A549 (cell line): ENCODE data around the gene RNF123. TPM values are rescaled to one million over a fixed set of nuclear protein-coding genes. Genes with fewer than 3 reads are reported as not detected.

Experiments
- ATAC-seq, 2 experiments: fragments of 200-7000 bp in 1 of 2; fragments of >200 bp in 1 of 2; cut with Nextera tagmentation in 1 of 2; cut with Tn5 transposase in 1 of 2; 3 replicates each; pipeline versions ENCODE4 v1.8.0 to v1.9.1; 2018 to 2020; ENCODE audit warnings: mild to moderate bottlenecking in 1 of 2, moderate library complexity in 1 of 2
- CTCF ChIA-PET: fragments of 300-600 bp; sonication (Branson Sonifier 250); formaldehyde crosslinking; extraction: SDS; loops from one replicate; lab custom pipeline; 2021; ENCODE audit warnings: antibody characterized with exemption, inconsistent platforms; lab: Yijun Ruan, JAX
- POLR2A ChIA-PET: fragments of 350-600 bp; formaldehyde crosslinking; extraction: SDS; loops from one replicate; lab custom pipeline; 2021; ENCODE audit warnings: antibody characterized with exemption, inconsistent platforms; lab: Yijun Ruan, JAX
- DNase-seq, 2 experiments: peaks; one replicate each; pipeline versions ENCODE4 v3.0.0 to v3.0.0-alpha.2; 2011 to 2016; ENCODE audit warnings: low read depth in 1 of 2, low spot score in 1 of 2
- FAIRE-seq: peaks from 2 replicates; lab custom pipeline; 2011; peaks lifted over from hg19 to GRCh38; lab: Jason Lieb, UNC
- H3K27ac ChIP-seq, 2 experiments: fragments of >200 bp; sonication (Bioruptor Twin); formaldehyde crosslinking; 3 replicates each; pipeline ENCODE4 v1.5.1; 2016 to 2017
- H3K4me1 ChIP-seq: fragments of >200 bp; sonication (Bioruptor Twin); formaldehyde crosslinking; 3 replicates; pipeline ENCODE4 v1.6.1; 2016
- H3K4me2 ChIP-seq: fragments of >200 bp; sonication (Bioruptor Twin); formaldehyde crosslinking; 3 replicates; pipeline ENCODE4 v1.6.1; 2016
- H3K4me3 ChIP-seq: fragments of >200 bp; sonication (Bioruptor Twin); formaldehyde crosslinking; 3 replicates; pipeline ENCODE4 v1.5.1; 2016
- H3K9me3 ChIP-seq: fragments of >200 bp; sonication (Bioruptor Twin); formaldehyde crosslinking; 3 replicates; pipeline ENCODE4 v1.6.1; 2016
- CBX8 ChIP-seq: fragments of 200-600 bp; sonication (generic); IDR thresholded peaks from 2 replicates; pipeline ENCODE4 v1.6.1; 2016
- CEBPB ChIP-seq, 2 experiments: fragments of >200 bp in 1 of 2; sonication (Bioruptor Twin) in 1 of 2; formaldehyde crosslinking in 1 of 2; IDR thresholded peaks; 2 replicates each; pipeline ENCODE4 v1.6.1; 2012 to 2016
- CHD4 ChIP-seq: fragments of 200-600 bp; sonication (generic); IDR thresholded peaks from 2 replicates; pipeline ENCODE4 v1.6.1; 2016; ENCODE audit warnings: antibody characterized with exemption, mild to moderate bottlenecking, borderline replicate concordance
- EHMT2 ChIP-seq: fragments of 200-600 bp; sonication (generic); IDR thresholded peaks from 2 replicates; pipeline ENCODE4 v1.6.1; 2016; ENCODE audit warnings: antibody characterized with exemption, low read depth, mild to moderate bottlenecking, moderate library complexity
- FOSB ChIP-seq: fragments of 250-450 bp; sonication (Bioruptor Pico); IDR thresholded peaks from 2 replicates; pipeline ENCODE4 v1.5.0; 2020; ENCODE audit warnings: mild to moderate bottlenecking, moderate library complexity
- FOSL2 ChIP-seq, 2 experiments: fragments of 450-650 bp in 1 of 2; fragments of >200 bp in 1 of 2; sonication (Bioruptor Twin) in 1 of 2; formaldehyde crosslinking; IDR thresholded peaks; 2 replicates each; pipeline versions ENCODE4 v1.5.0 to v1.6.1; 2016 to 2020; ENCODE audit warnings: mild to moderate bottlenecking in 1 of 2, moderate library complexity in 1 of 2
- HDAC2 ChIP-seq: fragments of 200-600 bp; sonication (generic); IDR thresholded peaks from 2 replicates; pipeline ENCODE4 v1.6.1; 2016
- HOXB13 ChIP-seq: fragments of 250-450 bp; sonication (Bioruptor Pico); IDR thresholded peaks from 2 replicates; pipeline ENCODE4 v1.5.0; 2020; ENCODE audit warnings: low read depth, mild to moderate bottlenecking, moderate library complexity
- MYC ChIP-seq: IDR thresholded peaks from 2 replicates; pipeline ENCODE4 v1.6.1; 2012; ENCODE audit warnings: mild to moderate bottlenecking, inconsistent platforms, low read length, improper control_type of control experiment, borderline replicate concordance
- NPAS2 ChIP-seq: fragments of 250-450 bp; sonication (Bioruptor Pico); IDR thresholded peaks from 2 replicates; pipeline ENCODE4 v1.8.0; 2022; ENCODE audit warnings: mild to moderate bottlenecking, moderate library complexity, borderline replicate concordance
- NR3C1 ChIP-seq: fragments of >200 bp; sonication (Bioruptor Twin); formaldehyde crosslinking; IDR thresholded peaks from 3 replicates; pipeline ENCODE4 v1.6.1; 2017
- PHF8 ChIP-seq: fragments of 200-600 bp; sonication (generic); IDR thresholded peaks from 2 replicates; pipeline ENCODE4 v1.6.1; 2016; ENCODE audit warnings: low read depth, mild to moderate bottlenecking, antibody characterized with exemption, moderate library complexity, borderline replicate concordance
- POLR2AphosphoS2 ChIP-seq: conservative IDR thresholded peaks from 2 replicates; pipeline ENCODE4 v1.6.1; 2012; ENCODE audit warnings: low read length, improper control_type of control experiment, inconsistent platforms
- RCOR1 ChIP-seq: fragments of 150-350 bp; IDR thresholded peaks from 2 replicates; pipeline ENCODE4 v1.6.1; 2014; ENCODE audit warnings: antibody characterized with exemption, low read length, low read depth
- RNF2 ChIP-seq: fragments of 200-600 bp; sonication (generic); IDR thresholded peaks from 2 replicates; pipeline ENCODE4 v1.6.1; 2016; ENCODE audit warnings: low read depth, mild to moderate bottlenecking, antibody characterized with exemption, moderate library complexity, borderline replicate concordance
- ZC3H11A ChIP-seq: fragments of 450-650 bp; IDR thresholded peaks from 2 replicates; pipeline ENCODE4 v1.6.1; 2014; ENCODE audit warnings: antibody characterized with exemption, mild to moderate bottlenecking
- ZSCAN20 ChIP-seq: fragments of 250-450 bp; sonication (Bioruptor Pico); IDR thresholded peaks from 2 replicates; pipeline ENCODE4 v1.8.0; 2022; ENCODE audit warnings: mild to moderate bottlenecking, moderate library complexity
- WGBS: methylation state at CpG from one replicate; pipeline ENCODE4 v1.1.6; 2017; ENCODE audit errors: missing lambda C conversion rate; 5-methylcytosine and 5-hydroxymethylcytosine counted together
- polyA plus RNA-seq, 4 experiments: library from polyadenylated mRNA; depleted of rRNA in 3 of 4; stranded (reverse); fragments of >200 nt; fragmentation: RNase III in 1 of 4; extraction: RNeasy Plus Mini Kit Qiagen cat#74134 plus additional on column Dnase treatment in 1 of 4; gene quantifications; 2 replicates in 3 of 4; 3 replicates in 1 of 4; pipeline ENCODE4 v1.2.3, GENCODE V29; 2011 to 2017
- TF ChIP-seq, protein P1 (sequence below): fragments of 450-650 bp; IDR thresholded peaks from 2 replicates; pipeline ENCODE4 v1.6.1; 2014; ENCODE audit warnings: antibody characterized with exemption
- TF ChIP-seq, protein P2 (sequence below): fragments of 250-450 bp; sonication (Bioruptor Pico); IDR thresholded peaks from 2 replicates; pipeline ENCODE4 v1.5.0; 2021; ENCODE audit warnings: mild to moderate bottlenecking, moderate library complexity, borderline replicate concordance
- TF ChIP-seq, protein P3 (sequence below): IDR thresholded peaks from 2 replicates; pipeline ENCODE4 v1.6.1; 2012; ENCODE audit warnings: low read depth, borderline replicate concordance
- TF ChIP-seq, protein P4 (sequence below): IDR thresholded peaks from 2 replicates; pipeline ENCODE4 v1.6.1; 2012

The RNF123 gene
- polyA plus RNA-seq, 2 of the 4 experiments (the other 2 are of a cell fraction): 14.4 to 16.0 TPM

DNA sequence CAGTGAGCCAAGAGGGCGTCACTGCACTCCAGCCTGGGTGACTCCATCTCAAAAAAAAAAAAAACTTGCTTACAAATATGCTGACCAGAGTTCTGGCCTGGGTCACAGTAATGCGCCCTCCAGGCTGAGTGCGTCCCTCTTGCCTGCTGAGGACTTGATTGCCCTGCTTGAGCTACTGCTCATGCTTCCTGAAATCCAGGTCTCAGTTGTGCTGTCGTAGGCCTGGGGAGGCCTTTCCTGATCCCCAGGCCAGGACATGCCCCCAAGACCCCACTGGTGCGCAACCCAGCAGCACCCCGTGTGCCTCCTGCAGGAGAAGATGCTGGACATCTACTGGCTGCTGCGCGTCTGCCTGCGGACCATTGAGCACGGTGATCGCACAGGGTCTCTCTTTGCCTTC is 22.8 kb downstream of the RNF123 start:
- H3K4me2 ChIP-seq: no peak overlapping the region
- TF ChIP-seq PHF8 (no peak), RNF2 (no peak), ZSCAN20 (CRISPR knock-in tag) (no peak), MYC (no peak), RCOR1 (no peak), NR3C1 (no peak), HOXB13 (CRISPR knock-in tag) (no peak), FOSB (CRISPR knock-in tag) (no peak), POLR2AphosphoS2 (no peak), ZC3H11A (no peak), CBX8 (no peak), NPAS2 (CRISPR knock-in tag) (no peak), FOSL2 (IDR thresholded peaks at IDR 0.05) (no peak), FOSL2 (CRISPR knock-in tag; IDR thresholded peaks at IDR 0.05) (no peak), CHD4 (no peak), EHMT2 (no peak)
- TF ChIP-seq, protein P1, sequence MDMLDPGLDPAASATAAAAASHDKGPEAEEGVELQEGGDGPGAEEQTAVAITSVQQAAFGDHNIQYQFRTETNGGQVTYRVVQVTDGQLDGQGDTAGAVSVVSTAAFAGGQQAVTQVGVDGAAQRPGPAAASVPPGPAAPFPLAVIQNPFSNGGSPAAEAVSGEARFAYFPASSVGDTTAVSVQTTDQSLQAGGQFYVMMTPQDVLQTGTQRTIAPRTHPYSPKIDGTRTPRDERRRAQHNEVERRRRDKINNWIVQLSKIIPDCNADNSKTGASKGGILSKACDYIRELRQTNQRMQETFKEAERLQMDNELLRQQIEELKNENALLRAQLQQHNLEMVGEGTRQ: no peak
- TF ChIP-seq, protein P2, sequence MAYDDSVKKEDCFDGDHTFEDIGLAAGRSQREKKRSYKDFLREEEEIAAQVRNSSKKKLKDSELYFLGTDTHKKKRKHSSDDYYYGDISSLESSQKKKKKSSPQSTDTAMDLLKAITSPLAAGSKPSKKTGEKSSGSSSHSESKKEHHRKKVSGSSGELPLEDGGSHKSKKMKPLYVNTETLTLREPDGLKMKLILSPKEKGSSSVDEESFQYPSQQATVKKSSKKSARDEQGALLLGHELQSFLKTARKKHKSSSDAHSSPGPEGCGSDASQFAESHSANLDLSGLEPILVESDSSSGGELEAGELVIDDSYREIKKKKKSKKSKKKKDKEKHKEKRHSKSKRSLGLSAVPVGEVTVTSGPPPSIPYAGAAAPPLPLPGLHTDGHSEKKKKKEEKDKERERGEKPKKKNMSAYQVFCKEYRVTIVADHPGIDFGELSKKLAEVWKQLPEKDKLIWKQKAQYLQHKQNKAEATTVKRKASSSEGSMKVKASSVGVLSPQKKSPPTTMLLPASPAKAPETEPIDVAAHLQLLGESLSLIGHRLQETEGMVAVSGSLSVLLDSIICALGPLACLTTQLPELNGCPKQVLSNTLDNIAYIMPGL (CRISPR knock-in tag): no peak
- TF ChIP-seq, protein P3, sequence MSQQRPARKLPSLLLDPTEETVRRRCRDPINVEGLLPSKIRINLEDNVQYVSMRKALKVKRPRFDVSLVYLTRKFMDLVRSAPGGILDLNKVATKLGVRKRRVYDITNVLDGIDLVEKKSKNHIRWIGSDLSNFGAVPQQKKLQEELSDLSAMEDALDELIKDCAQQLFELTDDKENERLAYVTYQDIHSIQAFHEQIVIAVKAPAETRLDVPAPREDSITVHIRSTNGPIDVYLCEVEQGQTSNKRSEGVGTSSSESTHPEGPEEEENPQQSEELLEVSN: no peak
- WGBS: 100% methylated on average over 4 of the region's 11 CpGs
- ChIA-PET POLR2A (no interaction called here), CTCF (interaction anchor here (0.5 to 2.5 kb wide), 5 partner anchors 8 to 173 kb away, joined by 3 to 12 read pairs (median 7); partner anchors contain the start of gene GMPPB)
- no peak overlapping the region for H3K27ac ChIP-seq
- no peak for DNase-seq
- no peak for FAIRE-seq
- no peak for ATAC-seq
- H3K4me3 ChIP-seq: no peak overlapping the region
- no peaks in the 10 kb centered on the region for H3K9me3 ChIP-seq
- no peaks in the 10 kb centered on the region for H3K4me1 ChIP-seq

DNA sequence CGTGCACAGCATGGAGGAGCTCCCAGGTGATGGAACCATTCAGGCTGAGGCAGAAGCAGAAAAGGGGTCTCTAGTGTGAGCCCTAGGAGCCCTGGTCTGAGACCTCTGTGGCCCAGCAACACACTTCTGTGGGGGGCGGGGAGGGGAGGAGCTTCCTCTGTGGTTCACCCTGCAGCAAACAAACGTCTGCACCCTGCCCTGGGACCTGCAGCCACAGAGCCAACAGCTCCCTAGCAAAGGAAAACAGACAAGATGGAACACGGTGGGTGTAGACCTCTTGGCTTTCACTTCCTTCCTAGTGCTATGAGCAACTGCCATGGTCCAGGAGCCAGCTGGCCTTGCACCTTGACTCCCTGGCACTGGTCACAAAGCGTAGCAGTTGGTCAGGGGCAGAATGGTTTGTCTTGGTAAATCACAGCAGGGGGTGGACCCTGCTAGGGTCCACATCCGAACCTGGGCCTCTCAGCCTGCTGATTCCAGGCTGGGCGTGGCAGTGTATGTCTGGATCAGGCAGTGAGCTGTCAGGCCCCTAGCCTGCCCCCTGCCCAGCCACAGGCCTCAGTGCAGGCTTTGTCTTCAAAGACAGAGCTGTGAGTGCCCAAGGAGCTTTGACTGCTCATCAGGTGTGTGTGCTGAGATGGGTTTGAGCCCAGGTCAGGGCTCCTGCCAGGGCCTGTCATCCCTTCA is 23.4 kb downstream of the RNF123 start:
- no peak overlapping the region for H3K27ac ChIP-seq
- no peaks in the 10 kb centered on the region for H3K9me3 ChIP-seq
- FAIRE-seq (no peak), ATAC-seq (peak in 1 of 2 experiments; percentile 13; a peak in 1 of 6 replicates), DNase-seq (no peak)
- POLR2A ChIA-PET: no interaction called here
- H3K4me3 ChIP-seq: no peak overlapping the region
- TF ChIP-seq, protein P4, sequence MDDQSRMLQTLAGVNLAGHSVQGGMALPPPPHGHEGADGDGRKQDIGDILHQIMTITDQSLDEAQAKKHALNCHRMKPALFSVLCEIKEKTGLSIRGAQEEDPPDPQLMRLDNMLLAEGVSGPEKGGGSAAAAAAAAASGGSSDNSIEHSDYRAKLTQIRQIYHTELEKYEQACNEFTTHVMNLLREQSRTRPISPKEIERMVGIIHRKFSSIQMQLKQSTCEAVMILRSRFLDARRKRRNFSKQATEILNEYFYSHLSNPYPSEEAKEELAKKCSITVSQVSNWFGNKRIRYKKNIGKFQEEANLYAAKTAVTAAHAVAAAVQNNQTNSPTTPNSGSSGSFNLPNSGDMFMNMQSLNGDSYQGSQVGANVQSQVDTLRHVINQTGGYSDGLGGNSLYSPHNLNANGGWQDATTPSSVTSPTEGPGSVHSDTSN: no peak
- TF ChIP-seq CHD4: no peak
- TF ChIP-seq HOXB13 (CRISPR knock-in tag): no peak
- no peak for TF ChIP-seq CEBPB (IDR thresholded peaks at IDR 0.05)
- no peak for TF ChIP-seq HDAC2
- 88% methylated on average over 4 of the region's 7 CpGs for WGBS
- CTCF ChIA-PET: interaction anchor here (0.5 to 2.5 kb wide), 6 partner anchors 9 to 127 kb away, joined by 3 to 12 read pairs (median 6); partner anchors contain the start of gene GMPPB
- no peaks in the 10 kb centered on the region for H3K4me1 ChIP-seq
- H3K4me2 ChIP-seq: no peak overlapping the region
